HTR-8/SVneo (cell line): ENCODE data around the gene NANS.
"Not testable (repeated sequence)": the region's sequence is repeated elsewhere in the genome, so short reads cannot be mapped to it uniquely, and the experiment has no call there.

Experiments
- DNase-seq: peaks from one replicate; pipeline ENCODE4 v3.0.0; 2011; ENCODE audit warnings: low spot score, mixed read lengths; ENCODE audit not compliant: insufficient read length
- FAIRE-seq: peaks from 2 replicates; lab custom pipeline; 2011; peaks lifted over from hg19 to GRCh38; lab: Jason Lieb, UNC

The NANS gene

DNA sequence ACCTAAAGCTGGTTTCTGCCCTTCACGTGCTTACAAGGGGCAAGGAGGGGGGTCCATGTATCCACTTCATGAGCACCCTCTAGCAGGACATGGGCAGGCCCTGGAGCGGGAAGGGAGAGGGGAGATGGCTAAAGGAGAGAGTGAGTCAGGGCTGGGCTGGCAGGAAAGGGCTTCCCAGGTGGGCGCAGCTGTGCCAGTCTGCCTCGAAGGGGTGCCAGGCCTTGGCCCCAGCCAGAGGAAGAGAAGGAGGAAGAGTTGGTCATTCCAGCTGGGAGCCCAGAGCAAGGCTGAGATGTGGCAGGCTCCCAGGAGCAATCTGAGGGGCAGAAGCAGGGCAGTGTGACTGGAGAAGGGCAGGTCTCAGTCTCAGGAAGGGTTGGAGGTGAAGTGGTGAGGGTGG lies 37.8 kb downstream of the NANS start:
- no peak for FAIRE-seq
- DNase-seq, result no peak

DNA sequence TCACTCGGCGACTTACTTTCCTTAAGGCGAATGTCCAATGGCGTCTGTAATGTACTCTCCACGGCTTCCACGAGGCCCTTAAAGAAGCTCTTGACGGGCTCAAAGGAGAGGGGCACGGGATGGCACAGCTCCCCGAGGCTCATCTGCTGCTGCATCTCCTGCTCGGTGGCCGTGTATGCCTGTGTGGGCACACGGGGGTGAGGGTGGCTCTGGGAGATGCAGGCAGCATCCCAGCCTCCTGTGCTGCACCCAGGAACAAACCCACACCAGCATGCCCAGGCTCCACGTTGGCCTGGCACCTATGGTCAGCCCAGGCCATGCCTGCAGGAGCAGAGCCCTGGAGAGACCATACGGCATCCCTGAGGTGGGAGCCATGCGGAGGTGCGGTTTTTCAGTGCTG lies 38.3 kb downstream of the NANS start:
- no peak for FAIRE-seq
- no peak for DNase-seq

DNA sequence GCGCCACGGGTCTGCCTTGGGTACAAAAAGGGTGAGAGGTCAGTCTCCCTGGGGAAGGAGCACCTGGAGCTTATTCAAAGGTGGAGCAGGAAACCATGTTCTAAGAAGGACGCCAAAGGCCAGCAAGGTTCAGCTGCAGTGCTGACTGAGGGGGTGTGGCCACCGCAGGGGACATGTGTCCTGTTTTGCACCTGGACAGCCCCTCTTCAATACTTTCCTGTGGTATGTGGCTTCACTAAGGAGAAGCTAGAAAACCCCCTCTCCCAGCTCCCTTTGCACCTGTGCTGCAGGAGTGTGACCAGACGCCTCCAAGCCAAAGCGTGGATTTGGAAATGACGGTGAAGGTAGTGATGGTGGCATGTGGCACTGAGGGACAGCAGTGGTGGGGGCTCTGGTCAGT lies 38.9 kb downstream of the NANS start:
- no peak for DNase-seq
- no peak for FAIRE-seq

DNA sequence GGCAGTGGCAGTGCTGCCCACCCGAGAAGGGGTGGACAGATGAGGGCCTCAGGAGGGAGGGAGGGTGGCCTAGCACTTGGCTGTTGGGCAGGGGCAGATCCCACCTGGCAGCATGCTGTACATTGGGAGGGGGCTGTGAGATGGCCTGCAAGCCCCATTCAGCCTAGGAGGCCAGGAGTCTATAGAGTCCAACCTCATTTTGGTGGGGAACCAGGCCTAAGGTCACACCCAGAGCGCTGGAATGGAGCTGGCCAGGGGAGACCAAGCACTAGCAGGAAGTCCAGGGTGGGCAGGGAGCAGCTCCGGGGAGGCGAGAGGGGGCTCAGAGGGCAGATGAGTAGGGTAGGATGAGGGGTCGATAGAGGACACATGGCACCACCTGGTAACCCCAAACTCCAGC lies 39.6 kb downstream of the NANS start:
- FAIRE-seq (no peak), DNase-seq (no peak)

DNA sequence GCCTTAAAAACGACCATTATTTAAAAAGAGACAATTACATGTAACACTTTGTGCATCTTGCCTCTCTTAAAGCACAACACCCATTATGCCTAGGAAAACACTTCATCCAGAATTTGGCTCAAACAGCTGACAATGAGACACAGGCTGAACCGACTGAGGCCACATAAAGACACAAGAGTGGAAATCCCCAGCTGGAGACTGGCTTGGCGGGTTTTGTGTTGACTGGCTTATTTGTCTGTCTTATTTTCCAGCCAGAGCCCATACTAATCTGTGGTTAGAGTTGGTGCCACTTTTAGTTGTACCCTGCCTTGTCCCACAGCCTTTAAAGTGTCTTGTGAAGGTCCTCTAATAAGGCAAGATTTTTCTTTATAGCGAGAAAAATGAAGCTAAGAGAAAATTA lies 41.3 kb downstream of the NANS start:
- DNase-seq (no peak), FAIRE-seq (no peak)

DNA sequence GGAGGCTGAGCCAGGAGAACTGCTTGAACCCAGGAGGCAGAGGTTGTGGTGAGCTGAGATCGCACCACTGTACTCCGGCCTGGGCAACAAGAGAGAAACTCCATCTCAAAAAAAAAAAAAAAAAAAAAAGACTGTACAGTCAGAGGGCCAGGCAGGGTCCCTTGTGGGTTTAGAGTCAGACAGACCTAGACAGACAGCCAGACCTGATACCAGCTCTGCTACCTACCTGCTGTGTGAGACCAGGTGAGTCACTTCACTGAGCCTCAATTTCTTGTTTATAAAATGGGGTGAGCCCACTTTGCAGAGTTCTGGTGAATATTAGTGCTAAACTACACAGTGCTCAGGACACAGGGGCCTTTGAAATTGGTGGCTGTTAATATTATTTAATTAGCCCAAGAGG lies 42.8 kb downstream of the NANS start:
- no peak for DNase-seq
- FAIRE-seq, result no peak

DNA sequence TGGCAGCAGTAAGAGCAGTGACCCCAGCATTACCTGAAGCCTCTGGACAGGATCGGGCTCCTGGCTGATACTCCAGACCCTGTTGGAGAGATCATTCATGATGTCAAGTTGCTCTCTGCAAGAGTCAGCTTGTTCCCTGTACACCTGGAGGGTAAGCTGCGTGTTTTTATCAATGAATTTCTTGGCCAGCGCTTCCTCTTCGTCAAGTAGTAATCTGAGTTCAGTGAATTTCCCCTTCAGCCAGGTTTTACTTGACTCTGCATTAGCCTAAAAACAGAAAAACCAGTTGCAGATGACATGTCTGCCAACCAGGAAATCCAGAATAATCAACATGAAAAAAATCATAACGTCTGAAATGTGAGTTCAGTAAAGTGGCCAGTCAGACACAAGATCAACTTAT lies 43.4 kb downstream of the NANS start:
- no peak for DNase-seq

DNA sequence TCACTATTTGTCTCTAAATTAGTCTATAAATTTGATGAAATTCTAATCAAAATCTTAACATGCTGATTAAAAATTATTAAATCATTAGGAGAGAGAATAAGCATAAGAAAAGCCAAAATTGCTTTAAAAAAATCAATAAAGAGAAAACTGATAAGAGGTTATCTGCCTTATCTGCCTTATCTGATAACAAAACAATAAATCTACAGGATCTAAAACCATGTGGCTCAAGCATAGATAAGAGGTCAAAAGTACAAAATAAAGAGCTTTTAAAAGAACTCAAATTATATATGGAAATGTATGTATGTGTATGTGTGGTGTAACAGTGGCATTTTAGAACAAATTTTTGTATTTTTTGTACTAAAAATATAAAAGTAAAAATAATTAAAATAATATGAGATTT lies 43.9 kb downstream of the NANS start:
- no peak for FAIRE-seq
- no peak for DNase-seq

More for the DNA sequence above, 43.4 kb downstream of the NANS start:
- no peak for FAIRE-seq

DNA sequence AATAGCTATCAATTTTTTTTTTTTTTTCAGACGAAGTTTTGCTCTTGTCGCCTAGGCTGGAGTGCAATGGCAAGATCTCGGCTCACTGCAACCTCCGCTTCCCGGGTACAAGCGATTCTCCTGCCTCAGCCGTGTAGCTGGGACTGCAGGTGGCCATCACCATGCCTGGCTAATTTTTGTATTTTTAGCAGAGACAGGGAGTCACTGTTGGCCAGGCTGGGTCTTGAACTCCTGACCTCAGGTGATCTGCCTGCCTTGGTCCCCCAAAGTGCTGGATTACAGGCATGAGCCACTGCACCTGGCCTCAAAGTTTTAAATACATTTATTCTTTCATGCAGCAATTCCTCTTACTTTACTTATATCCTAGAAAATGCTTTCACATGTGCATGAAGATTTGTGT lies 44.9 kb downstream of the NANS start:
- FAIRE-seq, result no peak
- DNase-seq, result no peak

DNA sequence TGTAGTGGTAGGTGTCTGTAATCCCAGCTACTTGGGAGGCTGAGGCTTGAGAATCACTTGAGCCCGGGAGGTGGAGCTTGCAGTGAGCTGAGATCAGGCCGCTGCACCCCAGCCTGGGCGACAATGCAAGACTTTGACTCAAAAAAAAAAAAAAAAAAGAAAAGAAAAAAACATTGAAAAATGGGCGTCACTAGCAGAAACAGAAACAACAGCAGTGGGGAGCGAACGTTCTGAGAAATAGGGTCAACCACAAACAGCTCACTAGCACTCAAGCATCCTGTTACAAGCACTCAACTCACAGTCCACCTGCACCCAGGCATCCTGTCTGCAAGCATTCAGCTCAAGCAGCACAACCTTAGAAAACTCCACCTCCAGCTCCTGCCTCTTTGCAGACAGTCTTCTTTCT lies 45.3 kb downstream of the NANS start:
- FAIRE-seq (no peak), DNase-seq (no peak)

DNA sequence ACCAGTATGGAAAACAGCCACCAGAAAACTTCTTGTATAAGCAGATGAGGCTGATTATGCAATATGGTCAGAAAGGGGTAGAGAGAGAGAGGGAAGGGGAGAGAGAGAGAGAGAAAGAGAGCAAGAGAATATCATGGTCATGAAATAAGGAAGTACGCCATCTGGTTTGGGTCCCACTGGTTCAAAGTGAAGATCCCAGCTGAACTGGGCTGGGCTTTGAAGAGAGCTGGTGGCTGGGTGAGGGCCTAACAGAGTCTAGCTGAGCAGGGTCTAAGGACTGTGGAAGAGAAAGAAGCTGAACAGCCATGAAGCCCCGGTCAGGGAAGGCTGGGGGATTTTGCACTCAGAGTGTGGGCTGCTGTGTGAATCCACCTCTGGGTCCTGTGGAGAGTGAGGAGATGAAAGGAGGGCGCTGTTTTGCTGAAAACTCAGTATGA lies 47.9 kb downstream of the NANS start:
- DNase-seq, result no peak
- FAIRE-seq, result no peak

DNA sequence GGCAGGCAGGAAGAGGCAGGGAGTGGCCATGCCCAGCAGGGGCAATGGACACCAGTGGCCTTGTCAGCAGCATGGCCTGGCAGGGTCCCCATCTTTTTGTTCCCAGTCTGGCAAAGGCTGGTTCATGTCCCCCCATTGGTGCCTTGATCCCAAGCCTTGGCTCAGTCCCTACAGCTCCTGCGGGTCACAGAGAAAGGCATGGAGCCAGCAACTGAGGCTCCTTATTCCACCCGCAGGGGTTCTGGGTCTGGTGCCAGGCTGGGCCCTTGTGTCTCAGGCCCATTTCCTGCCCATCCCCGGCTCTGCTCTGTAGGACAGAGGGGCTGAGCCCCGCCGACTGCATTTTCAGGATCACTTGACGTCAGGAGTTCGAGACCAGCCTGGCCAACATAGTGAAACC lies 48.5 kb downstream of the NANS start:
- FAIRE-seq (no peak), DNase-seq (no peak)

DNA sequence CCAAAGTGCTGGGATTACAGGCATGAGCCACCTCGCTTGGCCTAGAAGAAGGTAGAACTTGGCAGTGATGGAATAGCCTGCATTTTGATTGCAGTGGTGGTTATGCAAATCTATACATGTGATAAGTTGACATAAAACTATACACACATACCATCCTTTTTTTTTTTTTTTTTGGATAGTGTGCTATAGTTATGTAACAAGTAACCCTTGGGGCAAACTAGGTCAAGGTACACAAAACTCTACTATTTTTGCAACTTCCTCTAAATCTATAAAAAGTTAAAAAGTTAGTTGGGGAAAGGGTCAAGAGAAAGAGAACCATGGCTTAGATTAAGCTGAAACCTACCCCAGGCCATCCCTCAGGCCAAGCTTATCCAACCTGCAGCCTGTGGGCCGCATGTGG lies 51.4 kb downstream of the NANS start:
- no peak for FAIRE-seq
- no peak for DNase-seq

DNA sequence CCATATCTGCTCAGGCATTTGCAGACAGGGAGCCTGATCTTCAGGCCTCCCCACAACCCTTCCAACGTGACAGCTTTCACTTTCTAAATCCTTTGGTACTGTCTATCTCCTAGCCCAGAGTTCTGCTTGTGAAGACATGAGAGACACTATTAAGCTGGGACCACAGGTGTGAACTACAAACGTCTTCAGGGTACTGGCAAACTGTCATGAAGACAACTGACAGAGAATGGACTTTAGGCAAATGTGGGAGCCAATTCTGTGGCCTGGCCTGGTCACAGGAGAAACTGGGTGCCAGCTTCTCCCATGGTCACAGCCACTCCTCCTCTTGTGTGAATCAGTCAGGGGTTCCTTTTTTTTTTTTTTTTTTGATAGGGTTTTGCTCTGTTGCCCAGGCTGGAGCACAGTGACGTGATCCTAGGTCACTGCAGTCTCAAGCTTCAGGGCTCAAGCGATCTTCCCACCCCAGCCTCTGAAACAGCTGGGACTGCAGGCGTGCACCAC lies 52.0 kb downstream of the NANS start:
- FAIRE-seq (no peak), DNase-seq (no peak)

DNA sequence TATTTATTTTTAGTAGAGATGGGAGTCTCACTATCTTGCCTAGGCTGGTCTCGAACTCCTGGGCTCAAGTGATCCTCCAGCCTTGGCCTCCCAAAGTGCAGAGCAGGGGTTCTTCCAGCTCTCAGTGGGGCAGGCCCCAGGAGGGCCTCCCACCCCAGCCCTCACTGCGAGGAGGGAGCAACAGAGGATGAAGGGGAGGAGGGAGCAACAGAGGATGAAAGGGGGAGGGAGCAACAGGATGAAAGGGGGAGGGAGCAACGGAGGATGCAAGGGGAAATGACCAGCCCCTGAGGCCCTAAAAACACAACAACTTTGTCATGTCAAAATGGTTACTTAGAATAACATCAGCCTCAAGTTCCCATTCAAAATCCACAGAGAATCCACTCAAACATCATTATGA lies 52.5 kb downstream of the NANS start:
- DNase-seq, result no peak
- no peak for FAIRE-seq

DNA sequence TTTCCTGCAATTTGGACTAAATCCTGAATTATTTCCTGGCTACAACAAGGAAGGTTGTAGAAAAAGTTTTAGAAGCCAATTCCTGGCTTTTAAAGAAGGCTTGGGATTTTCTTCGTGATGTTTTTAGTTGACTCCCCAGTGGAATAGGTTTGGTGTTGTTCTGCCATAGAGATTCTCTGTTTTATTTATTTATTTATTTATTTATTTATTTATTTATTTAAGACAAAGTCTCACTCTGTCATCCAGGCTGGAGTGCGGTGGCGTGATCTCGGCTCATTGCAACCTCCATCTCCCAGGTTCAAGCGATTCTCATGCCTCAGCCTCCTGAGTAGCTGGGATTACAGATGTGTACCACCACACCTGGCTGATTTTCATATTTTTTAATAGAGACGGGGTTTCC lies 60.6 kb downstream of the NANS start:
- not testable (repeated sequence) for DNase-seq, FAIRE-seq

DNA sequence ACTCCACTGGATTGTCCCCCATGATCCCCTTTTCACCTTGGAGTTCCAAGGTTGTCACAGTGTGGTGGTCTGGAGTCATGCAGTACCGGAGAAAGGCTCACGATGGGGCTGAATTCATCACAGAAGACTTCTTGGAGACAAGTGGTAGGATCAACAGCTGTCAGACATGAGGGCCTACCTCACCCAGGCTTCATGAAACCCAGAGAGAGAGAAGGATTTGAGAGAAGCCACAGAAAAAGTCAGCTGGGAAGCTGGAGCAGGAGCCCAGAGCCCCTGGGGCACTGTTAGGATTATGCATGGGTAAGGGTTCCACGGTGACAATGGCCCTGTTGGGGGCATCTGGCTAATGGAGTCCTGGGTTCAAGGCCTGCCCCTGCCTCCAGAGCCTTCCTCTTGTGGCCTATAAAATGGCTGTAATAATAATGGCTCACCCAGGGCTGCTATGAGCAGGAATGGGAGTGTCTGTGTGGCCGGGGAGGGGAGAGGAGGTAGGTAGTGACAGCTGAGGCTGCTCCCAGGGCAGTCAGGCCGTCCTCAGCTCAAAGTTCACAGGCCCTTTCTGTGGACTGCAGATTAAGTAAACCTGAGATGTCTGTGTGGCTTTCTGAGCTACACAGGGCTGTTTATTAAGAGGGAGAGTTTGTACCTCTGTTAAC lies 61.6 kb downstream of the NANS start:
- DNase-seq, result peak; percentile 54
- no peak for FAIRE-seq

DNA sequence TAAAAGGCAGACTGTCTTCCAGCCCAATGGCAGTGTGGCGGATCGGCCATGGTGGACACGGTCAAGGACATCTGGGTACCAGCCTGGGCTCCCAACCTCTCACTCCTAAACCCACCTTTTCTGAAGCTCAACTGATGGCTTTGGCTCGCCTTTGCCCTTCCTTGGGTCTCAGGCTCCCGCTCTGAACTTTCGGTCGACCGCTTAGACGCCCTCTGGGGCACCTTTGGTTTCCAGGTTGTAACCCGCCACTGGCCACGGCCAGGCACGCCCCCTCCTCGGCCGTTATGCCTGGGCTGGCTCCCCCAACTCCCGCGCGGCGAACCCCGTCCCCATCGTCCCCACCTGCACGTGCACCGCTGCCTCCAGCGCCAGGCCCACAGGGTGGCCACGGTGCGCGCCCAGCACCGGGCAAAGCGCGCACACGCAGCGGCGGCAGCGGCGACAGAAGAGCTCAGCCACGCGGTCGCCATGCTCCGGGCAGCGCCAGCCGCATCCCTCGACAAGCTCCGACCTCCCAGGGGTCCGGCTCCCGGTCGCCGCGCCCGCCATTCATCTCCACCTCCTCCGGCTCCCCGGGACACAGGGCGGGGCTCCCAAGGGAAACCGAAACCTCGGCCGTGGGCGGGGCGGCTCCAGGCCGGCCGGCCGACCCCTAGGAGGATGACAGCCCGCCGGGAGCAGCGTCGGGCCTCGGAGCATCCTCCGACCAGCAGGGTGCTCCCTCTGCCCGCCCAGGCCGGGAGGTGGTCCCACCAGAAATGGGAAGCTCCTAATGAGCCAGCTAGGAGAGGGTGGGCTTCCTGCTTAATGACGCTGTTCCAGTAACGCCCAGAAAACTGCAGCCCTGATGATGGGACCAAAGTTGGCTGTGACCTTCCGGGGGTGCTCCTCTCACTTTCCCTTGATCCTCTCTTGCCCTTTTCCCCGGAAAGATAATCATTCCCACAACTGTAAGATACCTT lies 62.4 kb downstream of the NANS start, which contains the start of gene TRIM14:
TSS of gene TRIM14 (minus strand) at position 583 of the 962 bp plus-strand sequence. CDS start at position 549, 34 bp downstream.
- FAIRE-seq, result no peak
- peak; percentile 83 for DNase-seq

DNA sequence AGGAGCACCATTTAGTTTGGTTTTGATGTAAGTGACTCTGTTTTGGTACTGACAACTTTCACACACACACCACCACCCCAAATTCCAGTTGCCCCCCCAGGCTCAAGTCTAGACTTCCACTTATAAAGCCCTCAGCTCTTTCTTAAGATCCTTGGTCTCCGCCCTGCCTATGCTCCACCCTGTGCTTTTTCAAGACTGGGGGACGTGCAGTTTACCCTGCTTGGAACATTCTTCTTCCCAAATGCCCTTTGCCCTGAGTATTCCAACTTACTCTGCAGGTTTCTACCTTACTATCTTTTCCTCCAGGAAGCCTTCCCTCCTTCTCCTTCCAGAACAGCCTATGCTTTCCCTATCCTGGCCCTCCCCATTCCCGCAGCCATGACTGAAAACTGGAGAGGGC lies 63.9 kb downstream of the NANS start:
- no peak for FAIRE-seq

DNA sequence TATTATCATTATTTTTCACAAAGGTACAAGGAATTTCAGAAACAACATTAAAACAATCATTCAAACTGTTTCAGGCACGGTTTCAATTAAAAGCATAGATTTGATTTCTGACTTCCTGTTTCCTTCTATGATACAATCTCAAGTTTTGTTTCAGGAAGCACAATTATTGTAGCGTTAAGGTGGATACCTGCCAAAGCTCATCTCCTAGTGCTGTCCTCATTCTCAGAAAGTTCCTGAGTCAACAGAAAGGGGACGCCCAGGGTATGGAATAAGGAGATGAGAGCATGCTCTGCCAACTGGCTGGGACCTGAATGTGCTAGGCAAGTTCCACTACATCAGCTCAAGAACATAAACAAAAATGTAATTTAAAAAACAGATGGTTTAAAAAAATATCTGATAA lies 64.5 kb downstream of the NANS start:
- no peak for FAIRE-seq
- no peak for DNase-seq

More for the DNA sequence above, 63.9 kb downstream of the NANS start:
- DNase-seq, result no peak

DNA sequence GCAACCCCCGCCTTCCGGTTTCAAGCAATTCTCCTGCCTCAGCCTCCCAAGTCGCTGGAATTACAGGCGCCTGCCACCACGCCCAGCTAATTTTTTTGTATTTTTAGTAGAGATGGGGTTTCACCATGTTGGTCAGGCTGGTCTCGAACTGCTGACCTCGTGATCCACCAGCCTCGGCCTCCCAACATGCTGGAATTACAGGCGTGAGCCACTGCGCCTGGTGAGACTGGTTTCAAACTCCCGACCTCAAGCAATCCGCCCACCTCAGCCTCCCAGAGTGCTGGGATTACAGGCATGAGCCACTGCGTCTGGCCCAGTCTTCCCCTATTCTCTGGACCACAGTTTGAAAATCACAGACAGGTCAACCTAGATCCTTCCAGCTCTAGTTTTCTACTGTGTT lies 67.6 kb downstream of the NANS start:
- DNase-seq, FAIRE-seq: not testable (repeated sequence)
